GM23338 (cell line): ENCODE measurements around the gene CHST4. TPM values are rescaled to one million over a fixed set of nuclear protein-coding genes. Genes with fewer than 3 reads are reported as not detected.

ENCODE experiments used
- ATAC-seq: fragments of 200-7000 bp; cut with Tn5 transposase; 3 replicates; pipeline ENCODE4 v1.9.1; 2020
- DNase-seq: peaks from one replicate; pipeline ENCODE4 v3.0.0-alpha.2; 2015; ENCODE audit warnings: low spot score
- H2AFZ ChIP-seq: fragments of 200-600 bp; sonication (generic); 2 replicates; pipeline ENCODE4 v1.8.0; 2016; ENCODE audit warnings: antibody characterized with exemption, mild to moderate bottlenecking, moderate library complexity
- H3F3A ChIP-seq: fragments of 200-600 bp; sonication (generic); replicated peaks from 2 replicates; pipeline ENCODE4 v1.8.0; 2017; ENCODE audit warnings: antibody characterized with exemption, mixed run types, low read depth
- H3K27ac ChIP-seq: fragments of 200-600 bp; sonication (generic); 2 replicates; pipeline ENCODE4 v1.6.1; 2016; ENCODE audit warnings: low read depth
- H3K27me3 ChIP-seq: fragments of 200-600 bp; sonication (generic); 2 replicates; pipeline ENCODE4 v1.8.0; 2016; ENCODE audit warnings: mild to moderate bottlenecking, mixed run types, moderate library complexity; ENCODE audit not compliant: insufficient read depth
- H3K36me3 ChIP-seq: fragments of 200-600 bp; sonication (generic); 2 replicates; pipeline ENCODE4 v1.8.0; 2016; ENCODE audit warnings: mild to moderate bottlenecking; ENCODE audit not compliant: insufficient read depth
- H3K4me1 ChIP-seq: fragments of 200-600 bp; sonication (generic); 2 replicates; pipeline ENCODE4 v1.8.0; 2016; ENCODE audit warnings: mild to moderate bottlenecking, moderate library complexity; ENCODE audit not compliant: insufficient read depth
- H3K4me2 ChIP-seq: fragments of 200-600 bp; sonication (generic); 2 replicates; pipeline ENCODE4 v1.7.1; 2017; ENCODE audit warnings: mixed run types
- H3K4me3 ChIP-seq: fragments of 200-600 bp; sonication (generic); 2 replicates; pipeline ENCODE4 v1.6.1; 2016; ENCODE audit warnings: mixed run types
- H3K79me2 ChIP-seq: fragments of 200-600 bp; sonication (generic); replicated peaks from 2 replicates; pipeline ENCODE4 v1.8.0; 2017; ENCODE audit warnings: mild to moderate bottlenecking; ENCODE audit not compliant: insufficient read depth
- H3K9me2 ChIP-seq: fragments of 200-600 bp; sonication (generic); 2 replicates; pipeline ENCODE4 v1.8.0; 2017; ENCODE audit not compliant: insufficient read depth
- H4K20me1 ChIP-seq: fragments of 200-600 bp; sonication (generic); replicated peaks from 2 replicates; pipeline ENCODE4 v1.8.0; 2017; ENCODE audit warnings: mild to moderate bottlenecking; ENCODE audit not compliant: insufficient read depth
- H3K27ac Mint-ChIP-seq: 2 replicates; pipeline ENCODE4 v1.8.0; 2020; ENCODE audit warnings: inconsistent platforms, mild to moderate bottlenecking, moderate library complexity, mixed read lengths
- H3K27me3 Mint-ChIP-seq: 3 replicates; pipeline ENCODE4 v1.8.0; 2022; ENCODE audit warnings: low read depth, mild to moderate bottlenecking, moderate library complexity, mixed read lengths, inconsistent platforms; ENCODE audit not compliant: insufficient read depth, poor library complexity
- H3K36me3 Mint-ChIP-seq: 3 replicates; pipeline ENCODE4 v1.8.0; 2021; ENCODE audit warnings: low read depth, mild to moderate bottlenecking, inconsistent platforms, moderate library complexity, mixed read lengths
- H3K4me1 Mint-ChIP-seq: 3 replicates; pipeline ENCODE4 v1.8.0; 2020; ENCODE audit warnings: mild to moderate bottlenecking, inconsistent platforms, mixed read lengths
- H3K4me3 Mint-ChIP-seq: 3 replicates; pipeline ENCODE4 v1.8.0; 2021; ENCODE audit warnings: moderate library complexity, mild to moderate bottlenecking, inconsistent platforms, mixed read lengths
- H3K9me3 Mint-ChIP-seq: 3 replicates; pipeline ENCODE4 v1.8.0; 2020; ENCODE audit warnings: moderate library complexity, mild to moderate bottlenecking, inconsistent platforms, mixed read lengths
- CREB1 ChIP-seq: fragments of 250-450 bp; sonication (Bioruptor Pico); IDR thresholded peaks from 2 replicates; pipeline ENCODE4 v1.5.0; 2020; ENCODE audit warnings: low read depth, mild to moderate bottlenecking, moderate library complexity
- CTCF ChIP-seq, 2 experiments: fragments of 200-600 bp in 1 of 2; sonication (generic) in 1 of 2; conservative IDR thresholded peaks; 2 replicates each; pipeline versions ENCODE4 v1.5.1 to v1.6.1; 2016 to 2017; ENCODE audit warnings: antibody characterized with exemption in 2 of 2, low read depth in 2 of 2, mild to moderate bottlenecking in 2 of 2, moderate library complexity in 1 of 2
- ETS1 ChIP-seq: IDR thresholded peaks from 2 replicates; pipeline ENCODE4 v1.6.1; 2016; ENCODE audit warnings: antibody characterized with exemption
- EZH2 ChIP-seq: fragments of 200-600 bp; sonication (generic); IDR thresholded peaks from one replicate; pipeline ENCODE4 v1.8.0; 2017; ENCODE audit warnings: antibody characterized with exemption, mild to moderate bottlenecking, low read depth; ENCODE audit not compliant: unreplicated experiment
- EZH2phosphoT487 ChIP-seq: fragments of 200-600 bp; sonication (generic); IDR thresholded peaks from one replicate; pipeline ENCODE4 v1.8.1; 2018; ENCODE audit warnings: antibody characterized with exemption; ENCODE audit not compliant: unreplicated experiment
- JUNB ChIP-seq: IDR thresholded peaks from one replicate; pipeline ENCODE4 v1.6.1; 2016; ENCODE audit warnings: antibody characterized with exemption; ENCODE audit not compliant: unreplicated experiment
- NANOG ChIP-seq: IDR thresholded peaks from 2 replicates; pipeline ENCODE4 v1.6.1; 2016; ENCODE audit warnings: antibody characterized with exemption, borderline replicate concordance
- POLR2AphosphoS5 ChIP-seq: IDR thresholded peaks from 2 replicates; pipeline ENCODE4 v1.6.1; 2016; ENCODE audit warnings: antibody characterized with exemption, low read depth
- REST ChIP-seq: IDR thresholded peaks from one replicate; pipeline ENCODE4 v1.6.1; 2018; ENCODE audit warnings: antibody characterized with exemption; ENCODE audit not compliant: unreplicated experiment
- STAT1 ChIP-seq: IDR thresholded peaks from one replicate; pipeline ENCODE4 v1.6.1; 2016; ENCODE audit warnings: antibody characterized with exemption; ENCODE audit not compliant: unreplicated experiment
- ZNF114 ChIP-seq: fragments of 250-450 bp; sonication (Bioruptor Pico); IDR thresholded peaks from 2 replicates; pipeline ENCODE4 v1.5.0; 2020; ENCODE audit warnings: mild to moderate bottlenecking, moderate library complexity
- ZNF331 ChIP-seq: fragments of 250-450 bp; sonication (Bioruptor Pico); IDR thresholded peaks from 2 replicates; pipeline ENCODE4 v1.5.0; 2020; ENCODE audit warnings: low read depth, mild to moderate bottlenecking, moderate library complexity
- ZNF462 ChIP-seq: fragments of 250-450 bp; sonication (Bioruptor Pico); IDR thresholded peaks from 2 replicates; pipeline ENCODE4 v1.5.0; 2020; ENCODE audit warnings: mild to moderate bottlenecking, moderate library complexity
- polyA plus RNA-seq: library from polyadenylated mRNA; unstranded; fragments of >200 nt; fragmentation: Nextera tagmentation; extraction: Ambion mirVana; gene quantifications from 2 replicates; pipeline ENCODE4 v1.2.1, GENCODE V29; 2016
- total RNA-seq: library from RNA; depleted of rRNA; stranded (reverse); fragments of >200 nt; shearing (Covaris generic); gene quantifications from 2 replicates; pipeline ENCODE4 v1.2.3, GENCODE V29; 2014

CHST4 gene
- total and polyA plus RNA-seq, 2 experiments from 2014 or later: 5.5 to 17.8 TPM

DNA sequence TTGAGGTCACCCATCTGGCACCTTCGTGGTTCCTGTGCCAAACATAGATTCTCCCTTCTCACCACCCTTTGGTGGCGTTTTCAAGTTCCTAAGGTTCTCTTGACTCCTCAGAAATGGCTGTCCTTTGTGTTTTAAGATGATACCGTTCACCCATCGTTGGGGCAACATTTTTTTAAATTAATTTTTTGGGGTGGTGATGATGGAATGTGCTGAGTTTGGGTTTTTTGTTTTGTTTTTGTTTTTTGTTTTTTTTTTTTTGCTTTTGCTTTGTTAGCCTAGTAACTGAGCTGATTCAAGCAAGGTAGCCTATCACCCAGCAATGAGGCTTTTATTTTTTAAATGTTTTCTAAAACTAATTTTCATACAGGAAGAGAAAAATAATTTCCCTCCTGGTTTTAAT is 2.6 kb downstream of the CHST4 start:
- Histone ChIP-seq H3K36me3 (no peaks in the 10 kb centered on the region), H3K27me3 (no peaks in the 10 kb centered on the region), H3K9me2 (no peaks in the 10 kb centered on the region), H4K20me1 (no peaks in the 10 kb centered on the region), H3K27ac (no peak overlapping the region), H3F3A (no peaks in the 10 kb centered on the region), H3K4me2 (no peak overlapping the region), H2AFZ (no peak overlapping the region), H3K79me2 (peaks cover 19% of the 10 kb centered on the region; the same call in 1 of the 2 replicates), H3K4me3 (no peak overlapping the region), H3K4me1 (peaks cover 27% of the 10 kb centered on the region)
- DNase-seq (no peak), ATAC-seq (no peak)
- Mint-ChIP-seq H3K27ac (no peak overlapping the region), H3K4me1 (peaks cover 25% of the 10 kb centered on the region), H3K36me3 (no peaks in the 10 kb centered on the region), H3K27me3 (peaks cover 3% of the 10 kb centered on the region), H3K4me3 (no peak overlapping the region), H3K9me3 (no peaks in the 10 kb centered on the region)
- TF ChIP-seq CTCF (conservative IDR thresholded peaks at IDR 0.05; ENCODE audit: low read depth in 2 of 2): no peak
- no peak for TF ChIP-seq ZNF331 (CRISPR knock-in tag)
- no peak for TF ChIP-seq POLR2AphosphoS5
- no peak for TF ChIP-seq EZH2
- no peak for TF ChIP-seq JUNB
- no peak for TF ChIP-seq ETS1
- no peak for TF ChIP-seq ZNF114 (CRISPR knock-in tag)
- no peak for TF ChIP-seq ZNF462 (CRISPR knock-in tag)
- TF ChIP-seq EZH2phosphoT487: no peak
- TF ChIP-seq REST: no peak
- no peak for TF ChIP-seq STAT1
- TF ChIP-seq NANOG: no peak
- TF ChIP-seq CREB1 (CRISPR knock-in tag): no peak
